GM23338 (cell line): ENCODE results near the gene RASL11B. TPM values are rescaled to one million over a fixed set of nuclear protein-coding genes. Genes with fewer than 3 reads are reported as not detected.

ENCODE experiments used
- ATAC-seq: fragments of 200-7000 bp; cut with Tn5 transposase; 3 replicates; pipeline ENCODE4 v1.9.1; 2020
- DNase-seq: peaks from one replicate; pipeline ENCODE4 v3.0.0-alpha.2; 2015; ENCODE audit warnings: low spot score
- H2AFZ ChIP-seq: fragments of 200-600 bp; sonication (generic); 2 replicates; pipeline ENCODE4 v1.8.0; 2016; ENCODE audit warnings: antibody characterized with exemption, mild to moderate bottlenecking, moderate library complexity
- H3F3A ChIP-seq: fragments of 200-600 bp; sonication (generic); replicated peaks from 2 replicates; pipeline ENCODE4 v1.8.0; 2017; ENCODE audit warnings: antibody characterized with exemption, mixed run types, low read depth
- H3K27ac ChIP-seq: fragments of 200-600 bp; sonication (generic); 2 replicates; pipeline ENCODE4 v1.6.1; 2016; ENCODE audit warnings: low read depth
- H3K27me3 ChIP-seq: fragments of 200-600 bp; sonication (generic); 2 replicates; pipeline ENCODE4 v1.8.0; 2016; ENCODE audit warnings: mild to moderate bottlenecking, mixed run types, moderate library complexity; ENCODE audit not compliant: insufficient read depth
- H3K36me3 ChIP-seq: fragments of 200-600 bp; sonication (generic); 2 replicates; pipeline ENCODE4 v1.8.0; 2016; ENCODE audit warnings: mild to moderate bottlenecking; ENCODE audit not compliant: insufficient read depth
- H3K4me1 ChIP-seq: fragments of 200-600 bp; sonication (generic); 2 replicates; pipeline ENCODE4 v1.8.0; 2016; ENCODE audit warnings: mild to moderate bottlenecking, moderate library complexity; ENCODE audit not compliant: insufficient read depth
- H3K4me2 ChIP-seq: fragments of 200-600 bp; sonication (generic); 2 replicates; pipeline ENCODE4 v1.7.1; 2017; ENCODE audit warnings: mixed run types
- H3K4me3 ChIP-seq: fragments of 200-600 bp; sonication (generic); 2 replicates; pipeline ENCODE4 v1.6.1; 2016; ENCODE audit warnings: mixed run types
- H3K79me2 ChIP-seq: fragments of 200-600 bp; sonication (generic); replicated peaks from 2 replicates; pipeline ENCODE4 v1.8.0; 2017; ENCODE audit warnings: mild to moderate bottlenecking; ENCODE audit not compliant: insufficient read depth
- H3K9me2 ChIP-seq: fragments of 200-600 bp; sonication (generic); 2 replicates; pipeline ENCODE4 v1.8.0; 2017; ENCODE audit not compliant: insufficient read depth
- H4K20me1 ChIP-seq: fragments of 200-600 bp; sonication (generic); replicated peaks from 2 replicates; pipeline ENCODE4 v1.8.0; 2017; ENCODE audit warnings: mild to moderate bottlenecking; ENCODE audit not compliant: insufficient read depth
- H3K27ac Mint-ChIP-seq: 2 replicates; pipeline ENCODE4 v1.8.0; 2020; ENCODE audit warnings: inconsistent platforms, mild to moderate bottlenecking, moderate library complexity, mixed read lengths
- H3K27me3 Mint-ChIP-seq: 3 replicates; pipeline ENCODE4 v1.8.0; 2022; ENCODE audit warnings: low read depth, mild to moderate bottlenecking, moderate library complexity, mixed read lengths, inconsistent platforms; ENCODE audit not compliant: insufficient read depth, poor library complexity
- H3K36me3 Mint-ChIP-seq: 3 replicates; pipeline ENCODE4 v1.8.0; 2021; ENCODE audit warnings: low read depth, mild to moderate bottlenecking, inconsistent platforms, moderate library complexity, mixed read lengths
- H3K4me1 Mint-ChIP-seq: 3 replicates; pipeline ENCODE4 v1.8.0; 2020; ENCODE audit warnings: mild to moderate bottlenecking, inconsistent platforms, mixed read lengths
- H3K4me3 Mint-ChIP-seq: 3 replicates; pipeline ENCODE4 v1.8.0; 2021; ENCODE audit warnings: moderate library complexity, mild to moderate bottlenecking, inconsistent platforms, mixed read lengths
- H3K9me3 Mint-ChIP-seq: 3 replicates; pipeline ENCODE4 v1.8.0; 2020; ENCODE audit warnings: moderate library complexity, mild to moderate bottlenecking, inconsistent platforms, mixed read lengths
- CREB1 ChIP-seq: fragments of 250-450 bp; sonication (Bioruptor Pico); IDR thresholded peaks from 2 replicates; pipeline ENCODE4 v1.5.0; 2020; ENCODE audit warnings: low read depth, mild to moderate bottlenecking, moderate library complexity
- EZH2 ChIP-seq: fragments of 200-600 bp; sonication (generic); IDR thresholded peaks from one replicate; pipeline ENCODE4 v1.8.0; 2017; ENCODE audit warnings: antibody characterized with exemption, mild to moderate bottlenecking, low read depth; ENCODE audit not compliant: unreplicated experiment
- EZH2phosphoT487 ChIP-seq: fragments of 200-600 bp; sonication (generic); IDR thresholded peaks from one replicate; pipeline ENCODE4 v1.8.1; 2018; ENCODE audit warnings: antibody characterized with exemption; ENCODE audit not compliant: unreplicated experiment
- JUNB ChIP-seq: IDR thresholded peaks from one replicate; pipeline ENCODE4 v1.6.1; 2016; ENCODE audit warnings: antibody characterized with exemption; ENCODE audit not compliant: unreplicated experiment
- NANOG ChIP-seq: IDR thresholded peaks from 2 replicates; pipeline ENCODE4 v1.6.1; 2016; ENCODE audit warnings: antibody characterized with exemption, borderline replicate concordance
- REST ChIP-seq: IDR thresholded peaks from one replicate; pipeline ENCODE4 v1.6.1; 2018; ENCODE audit warnings: antibody characterized with exemption; ENCODE audit not compliant: unreplicated experiment
- ZNF331 ChIP-seq: fragments of 250-450 bp; sonication (Bioruptor Pico); IDR thresholded peaks from 2 replicates; pipeline ENCODE4 v1.5.0; 2020; ENCODE audit warnings: low read depth, mild to moderate bottlenecking, moderate library complexity
- ZNF462 ChIP-seq: fragments of 250-450 bp; sonication (Bioruptor Pico); IDR thresholded peaks from 2 replicates; pipeline ENCODE4 v1.5.0; 2020; ENCODE audit warnings: mild to moderate bottlenecking, moderate library complexity
- polyA plus RNA-seq: library from polyadenylated mRNA; unstranded; fragments of >200 nt; fragmentation: Nextera tagmentation; extraction: Ambion mirVana; gene quantifications from 2 replicates; pipeline ENCODE4 v1.2.1, GENCODE V29; 2016
- total RNA-seq: library from RNA; depleted of rRNA; stranded (reverse); fragments of >200 nt; shearing (Covaris generic); gene quantifications from 2 replicates; pipeline ENCODE4 v1.2.3, GENCODE V29; 2014

Gene RASL11B
- total and polyA plus RNA-seq, 2 experiments from 2014 or later, result 69.7 to 100.0 TPM

- Histone ChIP-seq H3K27ac (peak overlapping the region; percentile 97), H3K79me2 (no peaks in the 10 kb centered on the region), H3K4me3 (no peak overlapping the region), H2AFZ (no peak overlapping the region), H3K9me2 (peaks cover 28% of the 10 kb centered on the region), H3K4me2 (peak overlapping the region; percentile 2; the same call in 1 of the 2 replicates), H3F3A (peaks cover 5% of the 10 kb centered on the region; the same call in 1 of the 2 replicates), H3K4me1 (peaks cover 14% of the 10 kb centered on the region), H3K36me3 (no peaks in the 10 kb centered on the region), H3K27me3 (no peaks in the 10 kb centered on the region), H4K20me1 (no peaks in the 10 kb centered on the region)
- ATAC-seq, result peak; percentile 46
- peak; percentile 41 for DNase-seq
- TF ChIP-seq REST (no peak), ZNF331 (no peak), CREB1 (CRISPR knock-in tag) (no peak), EZH2 (no peak), JUNB (no peak), NANOG (no peak), EZH2phosphoT487 (no peak), ZNF462 (no peak)
- peaks cover 10% of the 10 kb centered on the region; the same call in 2 of the 3 replicates for H3K36me3 Mint-ChIP-seq
- H3K4me1 Mint-ChIP-seq, result peaks cover 47% of the 10 kb centered on the region
- peaks cover 3% of the 10 kb centered on the region for H3K27me3 Mint-ChIP-seq
- no peaks in the 10 kb centered on the region; the same call in 2 of the 3 replicates for H3K9me3 Mint-ChIP-seq
- H3K4me3 Mint-ChIP-seq, result no peak overlapping the region
- H3K27ac Mint-ChIP-seq, result peak overlapping the region; percentile 95
Observed at GRCh38 chr4:52833941-52834525, 28.1 kb upstream of the RASL11B start.
